B cell (primary cell): Measurements from ENCODE around the gene FGFR2. TPM values are rescaled to one million over a fixed set of nuclear protein-coding genes. Genes with fewer than 3 reads are reported as not detected.

Experiments used
- ATAC-seq: fragments of 200-7000 bp; cut with Tn5 transposase; one replicate; pipeline ENCODE4 v1.10.0; 2021; ENCODE audit warnings: low read depth, mild to moderate bottlenecking, moderate number of reproducible peaks, moderate library complexity
- CTCF ChIA-PET: fragments of 350-600 bp; sonication (Branson Sonifier 250); formaldehyde crosslinking; loops from one replicate; lab custom pipeline; 2021; ENCODE audit warnings: antibody characterized with exemption, inconsistent platforms; lab: Charles Lee
- POLR2A ChIA-PET: fragments of 350-600 bp; sonication (Branson Sonifier 250); formaldehyde crosslinking; loops from one replicate; lab custom pipeline; 2021; ENCODE audit warnings: antibody characterized with exemption; lab: Charles Lee
- DNase-seq: peaks from one replicate; pipeline ENCODE4 v3.0.0; 2013
- H2AFZ ChIP-seq: 2 replicates; pipeline ENCODE4 v1.6.1; 2012; ENCODE audit warnings: mild to moderate bottlenecking, low read depth, low read length; ENCODE audit not compliant: insufficient read depth, poor library complexity, severe bottlenecking
- H3K27ac ChIP-seq, 2 donors: 1 replicate in 1 of 2; 2 replicates in 1 of 2; pipeline ENCODE4 v1.5.1; 2012 to 2013; ENCODE audit warnings: low read length in 2 of 2, mild to moderate bottlenecking in 2 of 2, moderate library complexity in 1 of 2
- H3K27me3 ChIP-seq, 4 experiments: fragments of 200-600 bp in 1 of 4; sonication (generic) in 1 of 4; replicated peaks in 1 of 4; 1 replicate in 2 of 4; 2 replicates in 2 of 4; pipeline versions ENCODE4 v1.6.1 to v1.7.0; 2013 to 2016; ENCODE audit warnings: low read length in 3 of 4, mild to moderate bottlenecking in 2 of 4, mixed read lengths in 1 of 4, moderate library complexity in 1 of 4; ENCODE audit not compliant: insufficient read depth in 4 of 4, control insufficient read depth in 3 of 4; ENCODE audit errors: control extremely low read depth in 1 of 4
- H3K36me3 ChIP-seq, 2 experiments: replicated peaks in 1 of 2; 1 replicate in 1 of 2; 2 replicates in 1 of 2; pipeline versions ENCODE4 v1.6.1 to v1.7.1; 2013; ENCODE audit warnings: low read length in 1 of 2; ENCODE audit not compliant: insufficient read depth in 2 of 2, control insufficient read depth in 1 of 2; ENCODE audit errors: control extremely low read depth in 1 of 2, extremely low read depth in 1 of 2
- H3K4me1 ChIP-seq, 2 donors: fragments of 200-600 bp in 1 of 2; sonication (generic) in 1 of 2; 1 replicate in 1 of 2; 2 replicates in 1 of 2; pipeline versions ENCODE4 v1.5.1 to v1.6.1; 2013 to 2017; ENCODE audit warnings: low read length in 2 of 2; ENCODE audit not compliant: control insufficient read depth in 2 of 2, insufficient read depth in 2 of 2
- H3K4me2 ChIP-seq: replicated peaks from 2 replicates; pipeline ENCODE3; 2012; ENCODE audit warnings: mild to moderate bottlenecking, low read depth, low read length; ENCODE audit not compliant: poor library complexity, severe bottlenecking
- H3K4me3 ChIP-seq, 5 experiments: fragments of 200-600 bp in 1 of 5; sonication (generic) in 1 of 5; 1 replicate in 3 of 5; 2 replicates in 2 of 5; pipeline versions ENCODE4 v1.5.1 to v1.7.0; 2011 to 2016; ENCODE audit warnings: low read length in 4 of 5, mild to moderate bottlenecking in 4 of 5, low read depth in 2 of 5, control low read depth in 1 of 5, moderate library complexity in 1 of 5; ENCODE audit not compliant: insufficient read depth in 1 of 5; ENCODE audit errors: control extremely low read depth in 1 of 5, extremely low read depth in 1 of 5
- H3K79me2 ChIP-seq: fragments of 200-600 bp; sonication (generic); one replicate; pipeline ENCODE4 v1.6.0; 2016; ENCODE audit warnings: low read length; ENCODE audit not compliant: control insufficient read depth, insufficient read depth
- H3K9ac ChIP-seq: fragments of 200-600 bp; sonication (generic); 2 replicates; pipeline ENCODE4 v1.6.1; 2017; ENCODE audit warnings: mild to moderate bottlenecking, low read length, moderate library complexity
- H3K9me3 ChIP-seq, 3 donors: one replicate each; pipeline versions ENCODE4 v1.6.1 to v1.7.1; 2013; ENCODE audit warnings: low read length in 2 of 3; ENCODE audit not compliant: control insufficient read depth in 2 of 3, insufficient read depth in 1 of 3; ENCODE audit errors: control extremely low read depth in 1 of 3
- H4K20me1 ChIP-seq: 2 replicates; pipeline ENCODE4 v1.6.0; 2012; ENCODE audit warnings: mild to moderate bottlenecking, low read length; ENCODE audit not compliant: insufficient read depth, control insufficient read depth, poor library complexity, severe bottlenecking
- H3K27ac Mint-ChIP-seq: one replicate; pipeline ENCODE4 v1.8.0; 2021; ENCODE audit warnings: mixed read lengths
- H3K27me3 Mint-ChIP-seq: one replicate; pipeline ENCODE4 v1.8.0; 2021; ENCODE audit warnings: mixed read lengths
- H3K4me1 Mint-ChIP-seq: one replicate; pipeline ENCODE4 v1.8.0; 2021; ENCODE audit warnings: mixed read lengths
- H3K4me3 Mint-ChIP-seq: one replicate; pipeline ENCODE4 v1.8.0; 2021; ENCODE audit warnings: mixed read lengths
- H3K9me3 Mint-ChIP-seq: one replicate; pipeline ENCODE4 v1.8.0; 2022; ENCODE audit warnings: mixed read lengths; ENCODE audit not compliant: insufficient read depth
- EZH2 ChIP-seq: IDR thresholded peaks from 2 replicates; pipeline ENCODE4 v1.6.1; 2012; ENCODE audit warnings: borderline replicate concordance, low read depth, mild to moderate bottlenecking, moderate library complexity, low read length; ENCODE audit not compliant: insufficient read depth, poor library complexity, severe bottlenecking
- WGBS: methylation state at CpG from one replicate; pipeline ENCODE4 v1.1.5; 2013; ENCODE audit warnings: missing lambda C conversion rate; ENCODE audit not compliant: insufficient coverage; 5-methylcytosine and 5-hydroxymethylcytosine counted together
- intact Hi-C: fragments of 100-400 bp; cut with micrococcal nuclease; formaldehyde crosslinking; loops from one replicate; pipeline ENCODE4 v1.10.0; 2022
- polyA plus RNA-seq: library from polyadenylated mRNA; depleted of rRNA; stranded (reverse); fragments of >200 nt; gene quantifications from 2 replicates; pipeline ENCODE4 v1.2.3, GENCODE V29; 2012
- total RNA-seq, 2 donors: library from RNA; stranded (reverse); fragments of 120-200 nt in 1 of 2; gene quantifications; 1 replicate in 1 of 2; 2 replicates in 1 of 2; pipeline versions ENCODE4 v1.2.3 to v1.2.4, GENCODE V29; 2013 to 2022
- TF ChIP-seq, protein P1 (sequence below): fragments of 200-600 bp; IDR thresholded peaks from one replicate; pipeline ENCODE4 v1.8.0; 2022; ENCODE audit warnings: antibody characterized with exemption, mild to moderate bottlenecking

Gene FGFR2
- total and polyA plus RNA-seq, 2 donors (not counting 1 experiment from before 2014, with no cell fraction given) = not detected

- H3K4me3 Mint-ChIP-seq = no peak overlapping the region
- POLR2A ChIA-PET = no interaction called here
These were observed 143.5 kb downstream of the FGFR2 start for GRCh38 chr10:121454781-121455180.

DNA sequence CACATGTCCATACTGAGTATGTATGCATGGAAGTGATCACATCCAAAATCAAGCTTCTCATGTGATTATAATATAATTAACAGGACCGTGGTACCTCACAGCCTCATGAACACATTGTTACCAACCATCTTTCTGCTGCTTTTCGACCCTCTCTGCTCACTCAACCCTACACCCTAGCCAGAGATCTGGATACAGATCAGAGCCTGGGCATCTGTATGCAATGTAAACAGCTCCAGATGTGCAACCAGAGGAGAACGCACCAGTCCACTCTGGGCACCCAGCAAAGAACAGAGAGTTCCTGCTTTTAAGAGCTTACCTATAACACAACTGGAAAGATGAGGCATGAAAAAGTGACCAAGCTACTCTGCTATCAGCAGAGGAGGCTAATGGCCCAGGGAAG is 145.1 kb downstream of the FGFR2 start:
- no peaks in the 10 kb centered on the region for H3K79me2 ChIP-seq
- H3K27ac ChIP-seq = no peak overlapping the region
- CTCF ChIA-PET = no interaction called here
- no peaks in the 10 kb centered on the region for H3K27me3 ChIP-seq
- ATAC-seq (no peak), DNase-seq (no peak)
- H3K9ac ChIP-seq = no peak overlapping the region
- H3K4me3 ChIP-seq = no peak overlapping the region
- no peak for TF ChIP-seq EZH2
- TF ChIP-seq, protein P1, sequence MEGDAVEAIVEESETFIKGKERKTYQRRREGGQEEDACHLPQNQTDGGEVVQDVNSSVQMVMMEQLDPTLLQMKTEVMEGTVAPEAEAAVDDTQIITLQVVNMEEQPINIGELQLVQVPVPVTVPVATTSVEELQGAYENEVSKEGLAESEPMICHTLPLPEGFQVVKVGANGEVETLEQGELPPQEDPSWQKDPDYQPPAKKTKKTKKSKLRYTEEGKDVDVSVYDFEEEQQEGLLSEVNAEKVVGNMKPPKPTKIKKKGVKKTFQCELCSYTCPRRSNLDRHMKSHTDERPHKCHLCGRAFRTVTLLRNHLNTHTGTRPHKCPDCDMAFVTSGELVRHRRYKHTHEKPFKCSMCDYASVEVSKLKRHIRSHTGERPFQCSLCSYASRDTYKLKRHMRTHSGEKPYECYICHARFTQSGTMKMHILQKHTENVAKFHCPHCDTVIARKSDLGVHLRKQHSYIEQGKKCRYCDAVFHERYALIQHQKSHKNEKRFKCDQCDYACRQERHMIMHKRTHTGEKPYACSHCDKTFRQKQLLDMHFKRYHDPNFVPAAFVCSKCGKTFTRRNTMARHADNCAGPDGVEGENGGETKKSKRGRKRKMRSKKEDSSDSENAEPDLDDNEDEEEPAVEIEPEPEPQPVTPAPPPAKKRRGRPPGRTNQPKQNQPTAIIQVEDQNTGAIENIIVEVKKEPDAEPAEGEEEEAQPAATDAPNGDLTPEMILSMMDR = no peak
- H3K36me3 ChIP-seq = no peaks in the 10 kb centered on the region
- H3K9me3 ChIP-seq = no peaks in the 10 kb centered on the region
- H4K20me1 ChIP-seq = no peaks in the 10 kb centered on the region
- H3K27me3 Mint-ChIP-seq = no peaks in the 10 kb centered on the region
- H3K4me3 Mint-ChIP-seq = no peak overlapping the region
- H3K4me1 ChIP-seq = no peaks in the 10 kb centered on the region
- H3K4me1 Mint-ChIP-seq = no peaks in the 10 kb centered on the region
- H3K4me2 ChIP-seq = no peak overlapping the region
- POLR2A ChIA-PET = no interaction called here
- no peaks in the 10 kb centered on the region for H3K9me3 Mint-ChIP-seq
- H3K27ac Mint-ChIP-seq = no peak overlapping the region
- no peak overlapping the region for H2AFZ ChIP-seq
- intact Hi-C loops = no loop called here
- 72% methylated on average over 3 of the region's 3 CpGs for WGBS

More at GRCh38 chr10:121454781-121455180, 143.5 kb downstream of the FGFR2 start:
- no peaks in the 10 kb centered on the region for H3K9me3 Mint-ChIP-seq
- Histone ChIP-seq H3K27me3 (peaks cover 0 to 2% (median 0%) of the 10 kb centered on the region in 4 experiments), H3K4me1 (no peaks in the 10 kb centered on the region), H3K9ac (no peak overlapping the region), H3K4me2 (no peak overlapping the region), H3K79me2 (no peaks in the 10 kb centered on the region), H3K27ac (no peak overlapping the region), H2AFZ (no peak overlapping the region), H3K4me3 (no peak overlapping the region), H3K36me3 (no peaks in the 10 kb centered on the region), H3K9me3 (no peaks in the 10 kb centered on the region), H4K20me1 (no peaks in the 10 kb centered on the region)
- H3K27ac Mint-ChIP-seq = no peak overlapping the region
- no peaks in the 10 kb centered on the region for H3K27me3 Mint-ChIP-seq
- ATAC-seq = no peak
- intact Hi-C loops = no loop called here
- DNase-seq = no peak
- no peaks in the 10 kb centered on the region for H3K4me1 Mint-ChIP-seq
- WGBS = 80% methylated on average over 4 of the region's 4 CpGs
- CTCF ChIA-PET = no interaction called here
- TF ChIP-seq, protein P1 = no peak
- TF ChIP-seq EZH2 = no peak
